HUES48 (cell line): Measurements from ENCODE around the gene BMP4.
"Not testable (repeated sequence)": the region's sequence is repeated elsewhere in the genome, so short reads cannot be mapped to it uniquely, and the experiment has no call there.

Experiments used
- H3K27ac ChIP-seq: one replicate; pipeline ENCODE4 v1.7.0; 2013; ENCODE audit warnings: low read depth, low read length, inconsistent platforms
- H3K27me3 ChIP-seq: 2 replicates; pipeline ENCODE4 v1.6.1; 2013; ENCODE audit warnings: mild to moderate bottlenecking, low read length; ENCODE audit not compliant: control insufficient read depth, insufficient read depth
- H3K36me3 ChIP-seq: 2 replicates; pipeline ENCODE4 v1.6.1; 2013; ENCODE audit warnings: low read length; ENCODE audit not compliant: control insufficient read depth, insufficient read depth
- H3K4me1 ChIP-seq: 2 replicates; pipeline ENCODE4 v1.6.1; 2013; ENCODE audit warnings: mild to moderate bottlenecking, low read length; ENCODE audit not compliant: control insufficient read depth, insufficient read depth
- H3K4me3 ChIP-seq: 2 replicates; pipeline ENCODE4 v1.5.1; 2013; ENCODE audit warnings: mild to moderate bottlenecking, low read depth, low read length
- H3K9ac ChIP-seq: 2 replicates; pipeline ENCODE4 v1.6.1; 2013; ENCODE audit warnings: mild to moderate bottlenecking, low read depth, low read length, moderate library complexity
- H3K9me3 ChIP-seq: 2 replicates; pipeline ENCODE4 v1.6.1; 2013; ENCODE audit warnings: low read length; ENCODE audit not compliant: control insufficient read depth, insufficient read depth

BMP4 gene

DNA sequence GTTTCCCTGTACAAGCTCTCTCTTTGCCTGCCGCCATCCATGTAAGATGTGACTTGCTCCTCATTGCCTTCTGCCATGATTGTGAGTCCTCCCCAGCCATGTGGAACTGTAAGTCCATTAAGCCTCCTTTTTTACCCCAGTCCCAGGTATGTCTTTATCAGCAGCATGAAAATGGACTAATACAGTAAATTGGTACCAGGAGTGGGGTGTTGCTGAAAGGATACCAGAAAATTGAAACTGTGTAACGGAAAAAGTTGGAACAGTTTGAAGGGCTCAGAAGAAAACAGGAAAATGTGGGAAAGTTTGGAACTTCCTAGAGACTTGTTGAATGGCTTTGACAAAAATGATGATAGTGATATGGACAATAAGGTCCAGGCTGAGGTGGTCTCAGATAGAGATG is 28.3 kb upstream of the BMP4 start:
- H3K9me3 ChIP-seq: peaks cover 34% of the 10 kb centered on the region
- H3K36me3 ChIP-seq, H3K4me3 ChIP-seq, H3K9ac ChIP-seq, H3K27me3 ChIP-seq, H3K27ac ChIP-seq: not testable (repeated sequence)
- peaks cover 37% of the 10 kb centered on the region for H3K4me1 ChIP-seq

- H3K9me3 ChIP-seq: peaks cover 34% of the 10 kb centered on the region
- no peak overlapping the region for H3K4me3 ChIP-seq
- H3K4me1 ChIP-seq: peaks cover 56% of the 10 kb centered on the region
- H3K27ac ChIP-seq: peak overlapping the region; percentile 81
- no peaks in the 10 kb centered on the region for H3K27me3 ChIP-seq
- H3K9ac ChIP-seq: no peak overlapping the region
- no peaks in the 10 kb centered on the region for H3K36me3 ChIP-seq
Observed at GRCh38 chr14:53983112-53983511, 26.5 kb upstream of the BMP4 start.

DNA sequence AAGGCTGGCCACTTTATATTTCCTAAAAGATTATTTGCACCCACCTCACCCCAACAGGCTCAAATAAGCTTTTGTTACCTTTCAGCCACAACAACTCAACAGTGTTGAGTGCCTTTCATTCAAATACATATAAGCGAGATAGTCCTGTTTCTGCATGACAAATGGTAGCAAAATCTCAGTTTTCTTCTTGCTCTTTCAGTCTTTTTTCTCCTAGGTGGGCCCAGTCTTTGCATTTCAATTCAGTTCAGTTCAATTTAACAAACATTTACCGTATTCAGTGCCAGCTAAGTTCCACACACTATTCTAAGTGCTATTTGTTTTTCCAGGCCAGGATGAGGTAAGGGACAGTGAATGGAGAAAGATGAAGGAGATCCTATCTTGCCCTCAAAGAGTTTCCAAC is 25.9 kb upstream of the BMP4 start:
- Histone ChIP-seq H3K9me3 (peaks cover 29% of the 10 kb centered on the region), H3K36me3 (no peaks in the 10 kb centered on the region), H3K9ac (0 out of 2 replicates have a peak overlapping the region, but pooled peaks have one; percentile 10), H3K4me1 (peaks cover 62% of the 10 kb centered on the region), H3K27me3 (no peaks in the 10 kb centered on the region), H3K27ac (peak overlapping the region; percentile 81), H3K4me3 (0 out of 2 replicates have a peak overlapping the region, but pooled peaks have one; percentile 3)

DNA sequence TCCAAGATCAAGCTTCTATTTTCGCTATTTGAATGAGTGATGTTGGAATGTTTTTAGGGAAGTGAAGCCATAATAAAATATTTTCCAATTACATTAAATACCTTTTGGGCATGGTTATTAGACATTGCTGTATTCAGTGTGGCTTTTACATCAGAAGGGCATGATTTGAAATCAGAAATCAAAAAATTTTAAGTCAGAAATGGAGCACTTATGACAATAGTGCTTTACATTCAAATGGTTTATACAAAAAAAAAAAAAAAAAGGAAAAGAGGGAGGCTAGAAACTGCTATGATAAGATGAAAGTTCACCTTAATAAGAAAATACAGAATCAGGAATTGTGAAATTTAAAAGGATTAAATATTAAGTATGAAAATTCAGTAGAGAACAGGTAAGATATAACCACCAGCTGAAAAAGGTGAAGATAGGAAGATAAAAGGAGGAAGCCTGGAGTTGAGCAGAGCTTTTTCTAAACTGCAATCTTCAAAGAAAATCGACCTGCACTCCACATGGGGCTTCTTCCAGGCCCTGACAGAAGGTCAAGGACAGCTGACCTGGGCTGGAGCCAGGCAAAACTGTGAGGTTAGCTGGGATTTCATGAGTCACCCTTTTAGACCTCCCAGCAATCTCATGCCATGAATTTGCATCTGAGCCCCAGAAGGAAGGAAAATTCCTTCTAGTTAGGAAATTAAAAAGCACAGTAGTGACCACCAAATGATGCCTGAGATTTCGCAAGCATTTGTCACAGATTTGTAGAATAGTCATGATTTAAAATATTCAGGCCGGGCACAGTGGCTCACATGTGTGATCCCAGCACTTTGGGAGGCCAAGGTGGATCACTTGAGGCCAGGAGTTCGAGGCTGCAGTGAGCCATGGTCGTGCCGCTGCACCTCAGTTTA is 23.4 kb upstream of the BMP4 start:
- no peak overlapping the region for H3K4me3 ChIP-seq
- H3K27me3 ChIP-seq: no peaks in the 10 kb centered on the region
- peaks cover 8% of the 10 kb centered on the region for H3K9me3 ChIP-seq
- H3K36me3 ChIP-seq: no peaks in the 10 kb centered on the region
- H3K4me1 ChIP-seq: peaks cover 65% of the 10 kb centered on the region
- peak overlapping the region; percentile 68 for H3K27ac ChIP-seq
- H3K9ac ChIP-seq: no peak overlapping the region

DNA sequence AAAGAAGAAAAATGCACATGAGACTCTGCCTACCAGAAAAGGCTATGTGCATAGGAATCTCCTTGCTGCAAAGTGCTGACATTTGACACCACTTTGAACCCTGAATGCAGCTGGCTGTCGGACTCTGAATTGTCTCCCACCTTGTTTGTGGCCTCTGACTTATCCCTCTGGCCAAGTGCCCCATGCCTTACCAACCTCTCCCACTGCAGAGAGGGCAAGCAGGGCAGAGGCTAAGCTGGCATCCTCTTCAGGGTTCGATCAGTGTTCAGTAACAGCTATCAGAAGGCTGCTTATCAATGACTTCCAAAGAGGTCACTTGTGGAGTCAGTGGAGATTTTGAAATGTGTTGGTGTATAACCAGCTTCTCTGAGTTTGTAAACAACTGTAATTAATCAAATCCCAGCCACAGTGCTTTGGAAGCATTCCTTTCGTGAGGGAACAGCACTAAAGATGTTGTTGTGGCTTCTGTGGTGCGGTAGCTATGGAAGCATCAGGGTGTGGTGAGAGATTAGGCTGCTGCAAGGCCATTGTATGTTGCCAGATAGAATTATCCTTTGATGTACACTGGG is 22.6 kb upstream of the BMP4 start:
- Histone ChIP-seq H3K27ac (peak overlapping the region; percentile 71), H3K9ac (no peak overlapping the region), H3K4me1 (peaks cover 65% of the 10 kb centered on the region), H3K27me3 (no peaks in the 10 kb centered on the region), H3K4me3 (no peak overlapping the region), H3K9me3 (peaks cover 1% of the 10 kb centered on the region), H3K36me3 (no peaks in the 10 kb centered on the region)

DNA sequence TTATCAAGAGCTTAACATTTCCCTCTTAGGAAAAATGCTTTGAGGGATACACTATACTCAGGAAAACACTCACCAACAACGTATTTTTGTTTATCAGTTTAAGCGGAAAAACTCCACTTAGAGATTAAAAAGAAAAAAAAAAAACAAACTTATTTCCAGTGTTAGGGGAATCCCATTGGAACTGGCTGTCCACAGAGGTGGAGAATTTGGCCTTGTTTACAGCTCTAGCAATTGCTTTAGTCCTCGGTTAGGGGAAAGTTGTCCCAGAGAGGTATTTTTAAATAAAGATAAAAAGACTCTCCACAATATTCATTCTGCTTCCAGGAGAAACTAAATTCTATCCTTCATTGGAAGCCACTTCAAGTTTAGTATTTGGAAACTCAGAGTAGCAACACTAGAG is 21.6 kb upstream of the BMP4 start:
- Histone ChIP-seq H3K4me1 (peaks cover 57% of the 10 kb centered on the region), H3K27me3 (no peaks in the 10 kb centered on the region), H3K27ac (no peak overlapping the region), H3K36me3 (no peaks in the 10 kb centered on the region), H3K9ac (no peak overlapping the region), H3K9me3 (no peaks in the 10 kb centered on the region), H3K4me3 (no peak overlapping the region)

- Histone ChIP-seq H3K4me1 (peaks cover 32% of the 10 kb centered on the region), H3K9ac (no peak overlapping the region), H3K36me3 (no peaks in the 10 kb centered on the region), H3K9me3 (no peaks in the 10 kb centered on the region), H3K27ac (no peak overlapping the region), H3K4me3 (no peak overlapping the region), H3K27me3 (no peaks in the 10 kb centered on the region)
Observed at GRCh38 chr14:53975444-53975843, 18.8 kb upstream of the BMP4 start.

DNA sequence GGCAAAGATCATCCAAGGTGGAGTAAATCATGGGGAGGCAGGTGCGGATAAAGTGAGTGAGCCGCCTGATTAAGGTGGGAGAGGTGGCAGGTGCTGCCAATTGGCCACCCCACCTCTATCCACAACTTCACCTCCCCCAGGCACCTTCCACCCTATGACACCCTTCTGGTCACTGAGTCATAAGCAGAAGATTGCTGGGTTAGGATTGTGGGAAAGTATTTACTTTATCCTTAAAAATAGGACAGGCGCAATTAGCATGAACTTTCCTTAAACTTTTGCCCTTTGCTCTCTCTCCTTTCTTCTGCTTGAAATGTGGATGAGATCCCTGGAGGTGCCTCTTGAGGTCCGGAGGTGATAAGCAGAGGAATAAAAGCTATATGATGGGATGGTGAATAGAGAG is 14.9 kb upstream of the BMP4 start:
- Histone ChIP-seq H3K9me3 (no peaks in the 10 kb centered on the region), H3K9ac (no peak overlapping the region), H3K27me3 (no peaks in the 10 kb centered on the region), H3K27ac (no peak overlapping the region), H3K4me3 (no peak overlapping the region), H3K36me3 (no peaks in the 10 kb centered on the region), H3K4me1 (peaks cover 4% of the 10 kb centered on the region)

GRCh38 chr14:53969326-53969725 is 12.7 kb upstream of the BMP4 start:
- H3K27me3 ChIP-seq: peaks cover 6% of the 10 kb centered on the region
- H3K9ac ChIP-seq: no peak overlapping the region
- no peaks in the 10 kb centered on the region for H3K36me3 ChIP-seq
- peaks cover 24% of the 10 kb centered on the region for H3K4me1 ChIP-seq
- no peak overlapping the region for H3K27ac ChIP-seq
- no peaks in the 10 kb centered on the region for H3K9me3 ChIP-seq
- H3K4me3 ChIP-seq: no peak overlapping the region

DNA sequence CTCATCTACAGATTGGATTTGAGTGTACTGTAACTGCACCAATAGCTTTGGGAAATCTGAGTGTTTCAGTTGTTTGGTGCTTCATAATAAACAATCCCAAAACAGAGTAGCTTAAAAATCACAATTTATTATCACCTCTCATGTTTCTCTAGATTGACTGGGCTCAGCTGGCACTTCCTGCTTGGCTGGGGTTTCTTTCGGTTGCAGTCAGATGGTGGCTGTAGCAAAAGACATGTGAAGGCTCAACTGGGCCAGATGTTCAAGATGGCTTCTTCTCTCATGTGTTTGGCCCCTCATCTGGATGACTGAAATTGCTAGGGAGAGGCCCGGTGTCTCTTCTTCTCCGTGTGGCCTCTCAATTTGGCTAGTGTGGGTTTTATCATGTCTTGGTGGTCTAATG is 12.1 kb upstream of the BMP4 start:
- no peak overlapping the region for H3K9ac ChIP-seq
- no peaks in the 10 kb centered on the region for H3K9me3 ChIP-seq
- no peak overlapping the region for H3K4me3 ChIP-seq
- peaks cover 30% of the 10 kb centered on the region for H3K4me1 ChIP-seq
- no peak overlapping the region for H3K27ac ChIP-seq
- no peaks in the 10 kb centered on the region for H3K36me3 ChIP-seq
- H3K27me3 ChIP-seq: peaks cover 12% of the 10 kb centered on the region

DNA sequence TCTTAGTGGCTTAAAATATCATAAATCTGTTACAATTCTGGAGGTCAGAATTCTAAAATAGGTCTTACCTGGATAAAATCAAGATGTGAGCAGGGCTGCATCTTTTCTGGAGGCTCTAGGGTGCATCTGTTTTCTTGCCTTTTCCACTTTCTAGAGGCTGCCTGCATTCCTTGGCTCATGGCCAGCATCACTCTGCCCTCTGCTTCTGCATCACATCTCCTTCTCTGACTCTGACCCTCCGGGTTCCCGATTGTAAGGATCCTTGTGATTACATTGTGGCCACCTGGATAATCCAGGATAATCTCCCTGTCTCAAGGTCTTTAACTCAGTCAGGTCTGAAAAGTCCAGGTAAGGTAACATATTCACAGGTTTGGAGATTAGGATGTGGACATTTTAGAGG is 11.0 kb upstream of the BMP4 start:
- H3K27me3 ChIP-seq: peaks cover 23% of the 10 kb centered on the region
- H3K4me3 ChIP-seq: no peak overlapping the region
- H3K4me1 ChIP-seq: peaks cover 38% of the 10 kb centered on the region
- H3K9me3 ChIP-seq: no peaks in the 10 kb centered on the region
- H3K27ac ChIP-seq: no peak overlapping the region
- H3K9ac ChIP-seq: no peak overlapping the region
- no peaks in the 10 kb centered on the region for H3K36me3 ChIP-seq
